ENCODE measurements around the gene DHRS12.

The DHRS12 gene

DNA sequence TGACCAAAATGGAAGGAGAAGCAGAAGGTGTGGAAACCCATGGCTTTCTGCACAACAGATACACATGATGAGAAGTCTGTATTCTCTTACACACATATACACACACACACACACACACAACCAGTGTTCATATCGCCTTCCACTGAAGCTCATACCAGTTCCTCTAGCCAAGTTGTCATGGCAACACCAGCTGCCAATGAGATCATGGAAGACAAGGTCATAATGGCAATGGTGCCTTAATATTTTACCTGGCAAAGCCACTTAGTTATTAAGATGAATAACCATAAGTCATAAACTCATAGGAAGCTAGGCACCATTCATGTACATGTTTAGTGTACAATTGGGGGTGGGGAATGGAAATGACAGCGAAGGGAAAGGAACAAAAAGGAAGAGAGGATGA, 2.6 kb upstream of the DHRS12 start:
- H4K20me1 ChIP-seq (ENCODE audit: insufficient read depth, low read length), result no peaks in the 10 kb centered on the region
- H3K79me2 ChIP-seq (ENCODE audit: low read length), result peaks cover 15% of the 10 kb centered on the region
- H3K4me3 ChIP-seq (ENCODE audit: low read length), result no peak overlapping the region
- H3K36me3 ChIP-seq (replicated peaks; ENCODE audit: low read depth, low read length), result peaks cover 7% of the 10 kb centered on the region
- H3K9ac ChIP-seq (ENCODE audit: low read length), result no peak overlapping the region
- no peak overlapping the region for H3K4me2 ChIP-seq (ENCODE audit: low read length)
- H3K4me1 ChIP-seq (ENCODE audit: low read length), result peaks cover 43% of the 10 kb centered on the region
- no peak overlapping the region for H2AFZ ChIP-seq (ENCODE audit: low read depth, low read length)
- no peaks in the 10 kb centered on the region for H3K9me3 ChIP-seq (ENCODE audit: insufficient read depth, low read length)
- H3K27ac ChIP-seq (ENCODE audit: low read length), result no peak overlapping the region
- H3K27me3 ChIP-seq (ENCODE audit: low read depth, low read length), result no peaks in the 10 kb centered on the region
- TF ChIP-seq, protein P1, sequence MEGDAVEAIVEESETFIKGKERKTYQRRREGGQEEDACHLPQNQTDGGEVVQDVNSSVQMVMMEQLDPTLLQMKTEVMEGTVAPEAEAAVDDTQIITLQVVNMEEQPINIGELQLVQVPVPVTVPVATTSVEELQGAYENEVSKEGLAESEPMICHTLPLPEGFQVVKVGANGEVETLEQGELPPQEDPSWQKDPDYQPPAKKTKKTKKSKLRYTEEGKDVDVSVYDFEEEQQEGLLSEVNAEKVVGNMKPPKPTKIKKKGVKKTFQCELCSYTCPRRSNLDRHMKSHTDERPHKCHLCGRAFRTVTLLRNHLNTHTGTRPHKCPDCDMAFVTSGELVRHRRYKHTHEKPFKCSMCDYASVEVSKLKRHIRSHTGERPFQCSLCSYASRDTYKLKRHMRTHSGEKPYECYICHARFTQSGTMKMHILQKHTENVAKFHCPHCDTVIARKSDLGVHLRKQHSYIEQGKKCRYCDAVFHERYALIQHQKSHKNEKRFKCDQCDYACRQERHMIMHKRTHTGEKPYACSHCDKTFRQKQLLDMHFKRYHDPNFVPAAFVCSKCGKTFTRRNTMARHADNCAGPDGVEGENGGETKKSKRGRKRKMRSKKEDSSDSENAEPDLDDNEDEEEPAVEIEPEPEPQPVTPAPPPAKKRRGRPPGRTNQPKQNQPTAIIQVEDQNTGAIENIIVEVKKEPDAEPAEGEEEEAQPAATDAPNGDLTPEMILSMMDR (IDR thresholded peaks at IDR 0.05; ENCODE audit: low read depth, low read length), result no peak
- no peak for TF ChIP-seq EZH2phosphoT487 (IDR thresholded peaks at IDR 0.05; ENCODE audit: low read depth)

DNA sequence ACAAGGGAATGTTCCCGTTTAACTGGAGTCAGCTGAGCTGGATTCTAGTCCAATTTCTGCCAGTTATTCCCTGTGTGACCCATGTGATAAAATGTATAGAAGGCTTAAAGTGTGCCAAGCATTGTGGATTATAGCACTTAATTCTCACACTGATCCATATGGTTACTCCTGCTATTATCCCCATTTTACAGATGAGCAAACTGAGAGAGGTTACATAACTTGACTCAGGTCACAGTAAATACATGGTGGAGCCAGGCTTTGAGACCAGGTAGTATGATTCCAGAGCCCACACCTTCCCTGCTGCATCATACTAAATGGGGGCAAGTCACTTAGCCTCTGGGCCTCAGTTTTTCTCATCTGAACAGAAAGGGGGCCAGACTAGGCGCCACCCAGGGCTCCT, 2.0 kb upstream of the DHRS12 start:
- Histone ChIP-seq H3K27ac (ENCODE audit: low read length) (no peak overlapping the region), H3K9ac (ENCODE audit: low read length) (no peak overlapping the region), H3K4me1 (ENCODE audit: low read length) (peaks cover 39% of the 10 kb centered on the region), H2AFZ (ENCODE audit: low read depth, low read length) (no peak overlapping the region), H3K36me3 (replicated peaks; ENCODE audit: low read depth, low read length) (peaks cover 7% of the 10 kb centered on the region), H3K9me3 (ENCODE audit: insufficient read depth, low read length) (no peaks in the 10 kb centered on the region), H3K4me2 (ENCODE audit: low read length) (no peak overlapping the region), H3K27me3 (ENCODE audit: low read depth, low read length) (no peaks in the 10 kb centered on the region), H3K4me3 (ENCODE audit: low read length) (no peak overlapping the region), H4K20me1 (ENCODE audit: insufficient read depth, low read length) (no peaks in the 10 kb centered on the region), H3K79me2 (ENCODE audit: low read length) (peaks cover 15% of the 10 kb centered on the region)
- no peak for TF ChIP-seq EZH2phosphoT487 (IDR thresholded peaks at IDR 0.05; ENCODE audit: low read depth)
- TF ChIP-seq, protein P1 (IDR thresholded peaks at IDR 0.05; ENCODE audit: low read depth, low read length), result no peak

DNA sequence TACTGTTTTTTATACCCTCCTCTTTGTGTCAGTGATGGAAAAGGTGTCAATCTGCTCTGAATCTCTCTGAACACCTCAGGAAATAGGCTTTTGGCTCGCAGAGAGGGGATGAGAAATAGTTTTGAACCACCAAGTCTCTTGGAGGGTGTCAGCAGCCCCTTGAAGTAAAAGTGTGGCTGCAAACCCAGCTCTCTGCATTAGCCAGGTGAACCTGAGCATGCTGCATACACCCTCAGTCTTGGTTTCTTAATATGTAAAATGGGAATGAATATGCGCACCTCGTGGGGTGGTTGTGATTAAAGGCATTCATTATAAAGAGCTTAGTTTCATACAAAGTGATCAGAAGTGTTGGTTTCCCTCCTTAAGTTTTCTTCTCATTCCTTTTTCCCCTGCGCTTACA, 1.4 kb upstream of the DHRS12 start:
- Histone ChIP-seq H3K4me2 (ENCODE audit: low read length) (peak overlapping the region; percentile 89), H3K4me1 (ENCODE audit: low read length) (peaks cover 36% of the 10 kb centered on the region), H3K27ac (ENCODE audit: low read length) (peak overlapping the region; percentile 78), H3K9ac (ENCODE audit: low read length) (peak overlapping the region; percentile 78), H3K9me3 (ENCODE audit: insufficient read depth, low read length) (no peaks in the 10 kb centered on the region), H2AFZ (ENCODE audit: low read depth, low read length) (no peak overlapping the region), H4K20me1 (ENCODE audit: insufficient read depth, low read length) (no peaks in the 10 kb centered on the region), H3K36me3 (replicated peaks; ENCODE audit: low read depth, low read length) (peaks cover 7% of the 10 kb centered on the region), H3K79me2 (ENCODE audit: low read length) (peaks cover 15% of the 10 kb centered on the region), H3K4me3 (ENCODE audit: low read length) (peak overlapping the region; percentile 81), H3K27me3 (ENCODE audit: low read depth, low read length) (no peaks in the 10 kb centered on the region)
- no peak for TF ChIP-seq EZH2phosphoT487 (IDR thresholded peaks at IDR 0.05; ENCODE audit: low read depth)

DNA sequence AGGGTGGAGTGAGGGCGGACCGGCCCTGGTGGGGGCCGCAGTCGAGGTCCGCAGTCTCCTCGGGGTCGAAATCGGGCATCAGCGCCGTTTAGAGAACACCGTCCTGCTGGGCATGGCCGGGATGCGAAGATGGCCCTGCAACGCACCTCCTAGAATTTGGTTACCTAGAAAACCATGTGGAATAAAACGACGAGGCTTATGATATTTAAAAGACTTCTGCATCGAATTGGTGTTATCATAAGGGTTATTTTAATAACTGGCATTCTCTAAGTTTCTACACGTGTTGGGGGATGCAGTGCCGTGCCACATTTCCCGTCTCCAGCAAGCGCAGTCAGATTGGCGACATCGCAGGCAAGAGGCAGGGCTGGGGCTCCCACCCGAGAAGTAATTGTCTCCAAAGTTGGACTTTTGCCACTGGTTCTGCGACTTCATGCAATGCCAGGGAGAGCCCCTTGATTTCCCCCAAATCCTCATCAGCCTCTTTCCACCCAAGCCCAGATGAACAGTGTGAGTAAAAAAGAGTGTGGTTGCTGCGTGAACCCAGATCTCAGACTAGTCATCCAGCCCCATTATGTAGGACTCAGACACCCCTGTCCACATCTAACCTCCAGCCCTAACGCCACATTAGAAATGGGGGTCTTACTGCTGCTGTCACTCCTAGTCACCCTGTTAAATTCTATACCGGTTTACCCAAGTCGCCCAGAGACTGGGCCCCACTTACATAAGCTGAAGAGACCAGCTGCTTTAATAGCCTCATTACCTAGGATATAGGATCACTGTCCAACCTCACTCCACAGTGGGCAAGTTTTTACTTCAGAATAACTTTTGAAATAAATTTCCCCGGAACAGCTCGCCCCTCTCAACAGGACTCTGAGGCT, 571 bp upstream of the DHRS12 start:
- H3K4me2 ChIP-seq (ENCODE audit: low read length), result peak overlapping the region; percentile 89
- no peaks in the 10 kb centered on the region for H4K20me1 ChIP-seq (ENCODE audit: insufficient read depth, low read length)
- H3K36me3 ChIP-seq (replicated peaks; ENCODE audit: low read depth, low read length), result peaks cover 7% of the 10 kb centered on the region
- no peak for TF ChIP-seq EZH2phosphoT487 (IDR thresholded peaks at IDR 0.05; ENCODE audit: low read depth)
- TF ChIP-seq, protein P1 (IDR thresholded peaks at IDR 0.05; ENCODE audit: low read depth, low read length), result no peak
- peak overlapping the region; percentile 81 for H3K4me3 ChIP-seq (ENCODE audit: low read length)
- no peaks in the 10 kb centered on the region for H3K9me3 ChIP-seq (ENCODE audit: insufficient read depth, low read length)
- H3K27ac ChIP-seq (ENCODE audit: low read length), result peak overlapping the region; percentile 78
- H3K9ac ChIP-seq (ENCODE audit: low read length), result peak overlapping the region; percentile 78
- peaks cover 36% of the 10 kb centered on the region for H3K4me1 ChIP-seq (ENCODE audit: low read length)
- peaks cover 15% of the 10 kb centered on the region for H3K79me2 ChIP-seq (ENCODE audit: low read length)
- no peaks in the 10 kb centered on the region for H3K27me3 ChIP-seq (ENCODE audit: low read depth, low read length)
- peak overlapping the region; percentile 32; the same call in 1 of the 2 replicates for H2AFZ ChIP-seq (ENCODE audit: low read depth, low read length)

Data from OCI-LY3 (cell line).